HCT116 (cell line): ENCODE results near the gene BTD. TPM values are rescaled to one million over a fixed set of nuclear protein-coding genes. Genes with fewer than 3 reads are reported as not detected.

Experiments
- ATAC-seq: fragments of 200-7000 bp; cut with Tn5 transposase; 2 replicates; pipeline ENCODE4 v1.9.1; 2020; ENCODE audit warnings: mild to moderate bottlenecking, moderate library complexity
- BruUV-seq: library from RNA; stranded (reverse); fragments of 400-500 nt; replicated peaks from 2 replicates; lab custom pipeline; 2021; lab: Mats Ljungman, UMichigan
- CTCF ChIA-PET: fragments of 300-600 bp; sonication (Branson Sonifier 250); formaldehyde crosslinking; loops from one replicate; lab custom pipeline; 2021; ENCODE audit warnings: antibody characterized with exemption; lab: Charles Lee
- POLR2A ChIA-PET: fragments of 300-600, 350-600 bp; sonication (Branson Sonifier 250); formaldehyde crosslinking; loops from one replicate; lab custom pipeline; 2021; ENCODE audit warnings: antibody characterized with exemption; lab: Charles Lee
- RAD21 ChIA-PET, 2 experiments: fragments of 300-600 bp; sonication (Branson Sonifier 250); formaldehyde crosslinking; loops; one replicate each; lab custom pipeline; 2023; ENCODE audit warnings: low total read pairs in 2 of 2; ENCODE audit not compliant: uncharacterized antibody in 2 of 2, unreplicated experiment in 2 of 2, low non-redundant PET in 1 of 2; lab: Charles Lee
- DNase-seq: peaks from one replicate; pipeline ENCODE4 v3.0.0-alpha.2; 2010; ENCODE audit warnings: low read depth, low spot score
- H2AFZ ChIP-seq: fragments of 200-600 bp; shearing (Covaris generic), sonication (generic); 2 replicates; pipeline ENCODE4 v1.6.1; 2017; ENCODE audit warnings: low read depth, mixed run types, mixed read lengths, antibody characterized with exemption, low read length; ENCODE audit not compliant: poor library complexity, severe bottlenecking
- H3K27ac ChIP-seq: 2 replicates; pipeline ENCODE4 v1.5.1; 2012; ENCODE audit warnings: low read depth, low read length
- H3K27me3 ChIP-seq: fragments of 200-600 bp; sonication (generic); 2 replicates; pipeline ENCODE4 v1.6.1; 2016; ENCODE audit warnings: mixed run types, low read length, mixed read lengths; ENCODE audit not compliant: insufficient read depth
- H3K36me3 ChIP-seq, 2 experiments: fragments of 200-500 bp in 1 of 2; fragments of 200-600 bp in 1 of 2; sonication (Bioruptor generic) in 1 of 2; sonication (generic) in 1 of 2; 2 replicates each; pipeline versions ENCODE4 v1.5.1 to v1.6.1; 2014 to 2016; ENCODE audit warnings: low read length in 2 of 2, inconsistent platforms in 1 of 2, mixed read lengths in 1 of 2, mixed run types in 1 of 2; ENCODE audit not compliant: insufficient read depth in 2 of 2, control insufficient read depth in 1 of 2
- H3K4me1 ChIP-seq, 2 experiments: fragments of 200-600 bp in 1 of 2; sonication (generic) in 1 of 2; 2 replicates each; pipeline versions ENCODE4 v1.5.1 to v1.6.1; 2012 to 2017; ENCODE audit warnings: low read length in 2 of 2, inconsistent platforms in 1 of 2, mild to moderate bottlenecking in 1 of 2, mixed read lengths in 1 of 2, mixed run types in 1 of 2, moderate library complexity in 1 of 2; ENCODE audit not compliant: insufficient read depth in 2 of 2, control insufficient read depth in 1 of 2
- H3K4me2 ChIP-seq: fragments of 200-600 bp; sonication (generic); 2 replicates; pipeline ENCODE4 v1.6.1; 2017; ENCODE audit warnings: mixed run types, low read length, mixed read lengths
- H3K4me3 ChIP-seq, 2 experiments: fragments of 200-600 bp in 1 of 2; sonication (generic) in 1 of 2; replicated peaks in 1 of 2; 2 replicates each; pipeline ENCODE4 v1.5.1; 2011 to 2016; ENCODE audit warnings: low read length in 2 of 2, control low read depth in 1 of 2, low read depth in 1 of 2, mild to moderate bottlenecking in 1 of 2, mixed read lengths in 1 of 2, mixed run types in 1 of 2
- H3K79me2 ChIP-seq: fragments of 200-600 bp; sonication (generic); 2 replicates; pipeline ENCODE4 v1.6.1; 2017; ENCODE audit warnings: mild to moderate bottlenecking, mixed run types, low read length, moderate library complexity, mixed read lengths; ENCODE audit not compliant: insufficient read depth
- H3K9ac ChIP-seq: fragments of 200-600 bp; sonication (generic); 2 replicates; pipeline ENCODE4 v1.6.1; 2016; ENCODE audit warnings: low read length, mixed read lengths
- H3K9me2 ChIP-seq: fragments of 200-600 bp; sonication (generic), shearing (Covaris generic); 2 replicates; pipeline ENCODE4 v1.6.1; 2017; ENCODE audit warnings: mixed run types, mild to moderate bottlenecking, moderate library complexity; ENCODE audit not compliant: insufficient read depth
- H3K9me3 ChIP-seq, 2 experiments: fragments of 200-500 bp in 1 of 2; fragments of 200-600 bp in 1 of 2; sonication (Bioruptor generic) in 1 of 2; sonication (generic) in 1 of 2; 2 replicates each; pipeline ENCODE4 v1.6.1; 2014 to 2017; ENCODE audit warnings: low read length in 2 of 2, mixed read lengths in 2 of 2, inconsistent platforms in 1 of 2, low read depth in 1 of 2, mild to moderate bottlenecking in 1 of 2, mixed run types in 1 of 2, moderate library complexity in 1 of 2; ENCODE audit not compliant: control insufficient read depth in 1 of 2, insufficient read depth in 1 of 2
- H4K20me1 ChIP-seq: fragments of 200-600 bp; sonication (generic), shearing (Covaris generic); 2 replicates; pipeline ENCODE4 v1.6.1; 2017; ENCODE audit warnings: mixed run types, mild to moderate bottlenecking, moderate library complexity; ENCODE audit not compliant: insufficient read depth
- CBX3 ChIP-seq: IDR thresholded peaks from 2 replicates; pipeline ENCODE4 v1.6.1; 2012; ENCODE audit warnings: low read depth
- ELF1 ChIP-seq: IDR thresholded peaks from 2 replicates; pipeline ENCODE4 v1.6.1; 2012; ENCODE audit warnings: low read depth, borderline replicate concordance
- JUND ChIP-seq: IDR thresholded peaks from 2 replicates; pipeline ENCODE4 v1.6.1; 2012
- POLR2A ChIP-seq: IDR thresholded peaks from 2 replicates; pipeline ENCODE4 v1.7.0; 2011; ENCODE audit warnings: borderline replicate concordance; ENCODE audit not compliant: insufficient read depth, insufficient read length; ENCODE audit errors: extremely low read depth
- POLR2AphosphoS5 ChIP-seq: IDR thresholded peaks from 2 replicates; pipeline ENCODE4 v1.6.1; 2011; ENCODE audit warnings: mild to moderate bottlenecking, low read depth, low read length, moderate library complexity
- SIN3A ChIP-seq: IDR thresholded peaks from 2 replicates; pipeline ENCODE4 v1.6.1; 2012; ENCODE audit warnings: low read depth
- TCF7L2 ChIP-seq: IDR thresholded peaks from 2 replicates; pipeline ENCODE4 v1.7.0; 2011; ENCODE audit warnings: borderline replicate concordance, inconsistent platforms; ENCODE audit not compliant: insufficient read depth, insufficient read length; ENCODE audit errors: extremely low read depth
- YY1 ChIP-seq: IDR thresholded peaks from 2 replicates; pipeline ENCODE4 v1.6.1; 2011; ENCODE audit warnings: low read length, low read depth, moderate library complexity, mild to moderate bottlenecking; ENCODE audit not compliant: insufficient replicate concordance; ENCODE audit errors: extremely low read depth
- intact Hi-C: fragments of 100-400 bp; cut with micrococcal nuclease; formaldehyde crosslinking; loops from 2 replicates; pipeline ENCODE4 v1.10.0; 2022
- total RNA-seq: library from RNA; stranded (reverse); gene quantifications from one replicate; pipeline ENCODE4 v1.2.1, GENCODE V29; 2021; ENCODE audit not compliant: unreplicated experiment
- TF ChIP-seq, protein P1 (sequence below): IDR thresholded peaks from 2 replicates; pipeline ENCODE4 v1.6.1; 2012
- TF ChIP-seq, protein P2 (sequence below): IDR thresholded peaks from 2 replicates; pipeline ENCODE4 v1.6.1; 2011; ENCODE audit warnings: mild to moderate bottlenecking, low read length, moderate library complexity; ENCODE audit not compliant: insufficient replicate concordance; ENCODE audit errors: extremely low read depth
- TF ChIP-seq, protein P3 (sequence below), 3 experiments: fragments of 200-600 bp in 1 of 3; sonication (generic) in 1 of 3; IDR thresholded peaks in 2 of 3; conservative IDR thresholded peaks in 1 of 3; 2 replicates each; pipeline ENCODE4 v1.5.1; 2012 to 2017; ENCODE audit warnings: low read depth in 2 of 3, low read length in 2 of 3, antibody characterized with exemption in 1 of 3, borderline replicate concordance in 1 of 3, control low read depth in 1 of 3, mild to moderate bottlenecking in 1 of 3, mixed read lengths in 1 of 3, mixed run types in 1 of 3, moderate library complexity in 1 of 3; ENCODE audit not compliant: insufficient read depth in 1 of 3

Gene BTD
- total RNA-seq, 1 experiment from 2014 or later = 5.0 TPM

DNA sequence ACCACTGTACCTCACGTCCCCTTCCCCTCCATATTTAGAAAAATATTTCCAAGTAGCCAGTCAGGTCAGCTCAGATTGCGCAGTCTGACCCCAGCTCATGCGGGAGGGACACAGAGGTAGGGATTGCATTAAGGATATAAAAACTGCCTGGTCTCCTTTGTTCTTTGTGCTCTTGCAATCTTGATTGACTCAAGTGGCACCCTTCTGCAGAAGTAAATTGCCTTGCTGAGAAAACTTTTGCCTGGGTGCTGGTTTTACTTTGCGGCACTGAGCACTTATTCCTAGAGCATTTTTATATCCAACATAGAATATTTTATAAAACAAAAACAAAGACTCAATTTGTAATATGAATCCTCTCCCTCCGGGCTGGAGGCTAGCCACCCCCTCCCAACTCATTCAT, 54.8 kb downstream of the BTD start:
- H3K27ac ChIP-seq = no peak overlapping the region
- ChIA-PET RAD21 (no interaction called here), CTCF (no interaction called here), POLR2A (no interaction called here)
- no peaks in the 10 kb centered on the region for H4K20me1 ChIP-seq
- ATAC-seq (no peak), DNase-seq (no peak)
- H3K4me3 ChIP-seq = no peak overlapping the region
- no peak for TF ChIP-seq POLR2AphosphoS5
- TF ChIP-seq, protein P1, sequence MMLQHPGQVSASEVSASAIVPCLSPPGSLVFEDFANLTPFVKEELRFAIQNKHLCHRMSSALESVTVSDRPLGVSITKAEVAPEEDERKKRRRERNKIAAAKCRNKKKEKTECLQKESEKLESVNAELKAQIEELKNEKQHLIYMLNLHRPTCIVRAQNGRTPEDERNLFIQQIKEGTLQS = no peak
- no peak for TF ChIP-seq TCF7L2
- TF ChIP-seq CBX3 = peak; percentile 37; the same call in 1 of the 2 replicates
- no peak for TF ChIP-seq YY1
- no peak for TF ChIP-seq JUND
- TF ChIP-seq SIN3A = no peak
- H3K36me3 ChIP-seq = no peaks in the 10 kb centered on the region
- H3K4me2 ChIP-seq = no peak overlapping the region
- no peak overlapping the region for H3K9ac ChIP-seq
- BruUV-seq = no TSS peak
- peaks cover 3 to 4% of the 10 kb centered on the region in 2 experiments; a peak in 1 of 4 replicates for H3K9me3 ChIP-seq
- H3K9me2 ChIP-seq = no peaks in the 10 kb centered on the region
- intact Hi-C loops = no loop called here
- no peaks in the 10 kb centered on the region for H3K79me2 ChIP-seq
- no peaks in the 10 kb centered on the region for H3K27me3 ChIP-seq
- H3K4me1 ChIP-seq = 0 out of 4 replicates have a peak, but pooled peaks cover 0 to 5% of the 10 kb centered on the region in 2 experiments
- no peak overlapping the region for H2AFZ ChIP-seq

DNA sequence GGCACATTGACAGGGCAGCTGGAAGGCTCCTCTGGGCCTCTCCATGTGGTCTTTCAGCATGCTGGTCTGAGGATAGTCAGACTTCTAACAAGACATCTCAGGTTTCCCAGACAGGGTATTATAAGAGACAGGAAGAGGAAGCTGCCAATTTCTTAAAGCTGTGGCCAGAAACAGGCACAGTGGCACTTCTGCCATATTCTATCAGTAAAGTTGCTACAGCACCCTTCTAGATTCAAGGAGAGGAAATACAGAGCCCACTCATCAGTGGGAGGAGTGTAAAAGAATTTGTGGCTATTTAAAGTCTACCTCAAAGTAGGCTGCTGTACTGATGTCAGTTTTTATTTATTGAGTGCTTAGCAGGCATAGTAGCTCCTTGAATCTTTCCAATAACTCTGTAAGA, 55.5 kb downstream of the BTD start:
- no TSS peak for BruUV-seq
- Histone ChIP-seq H3K4me2 (no peak overlapping the region), H3K27me3 (no peaks in the 10 kb centered on the region), H3K9ac (no peak overlapping the region), H4K20me1 (no peaks in the 10 kb centered on the region), H3K36me3 (no peaks in the 10 kb centered on the region), H3K9me2 (no peaks in the 10 kb centered on the region), H3K4me3 (no peak overlapping the region), H3K27ac (no peak overlapping the region), H3K4me1 (0 out of 4 replicates have a peak, but pooled peaks cover 0 to 5% of the 10 kb centered on the region in 2 experiments), H3K79me2 (no peaks in the 10 kb centered on the region), H3K9me3 (peaks cover 3 to 4% of the 10 kb centered on the region in 2 experiments; a peak in 1 of 4 replicates), H2AFZ (no peak overlapping the region)
- CTCF ChIA-PET = no interaction called here
- POLR2A ChIA-PET = no interaction called here
- DNase-seq (no peak), ATAC-seq (no peak)
- TF ChIP-seq, protein P2, sequence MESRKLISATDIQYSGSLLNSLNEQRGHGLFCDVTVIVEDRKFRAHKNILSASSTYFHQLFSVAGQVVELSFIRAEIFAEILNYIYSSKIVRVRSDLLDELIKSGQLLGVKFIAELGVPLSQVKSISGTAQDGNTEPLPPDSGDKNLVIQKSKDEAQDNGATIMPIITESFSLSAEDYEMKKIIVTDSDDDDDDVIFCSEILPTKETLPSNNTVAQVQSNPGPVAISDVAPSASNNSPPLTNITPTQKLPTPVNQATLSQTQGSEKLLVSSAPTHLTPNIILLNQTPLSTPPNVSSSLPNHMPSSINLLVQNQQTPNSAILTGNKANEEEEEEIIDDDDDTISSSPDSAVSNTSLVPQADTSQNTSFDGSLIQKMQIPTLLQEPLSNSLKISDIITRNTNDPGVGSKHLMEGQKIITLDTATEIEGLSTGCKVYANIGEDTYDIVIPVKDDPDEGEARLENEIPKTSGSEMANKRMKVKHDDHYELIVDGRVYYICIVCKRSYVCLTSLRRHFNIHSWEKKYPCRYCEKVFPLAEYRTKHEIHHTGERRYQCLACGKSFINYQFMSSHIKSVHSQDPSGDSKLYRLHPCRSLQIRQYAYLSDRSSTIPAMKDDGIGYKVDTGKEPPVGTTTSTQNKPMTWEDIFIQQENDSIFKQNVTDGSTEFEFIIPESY = no peak
- TF ChIP-seq POLR2A = no peak
- TF ChIP-seq ELF1 = no peak
- TF ChIP-seq, protein P3, sequence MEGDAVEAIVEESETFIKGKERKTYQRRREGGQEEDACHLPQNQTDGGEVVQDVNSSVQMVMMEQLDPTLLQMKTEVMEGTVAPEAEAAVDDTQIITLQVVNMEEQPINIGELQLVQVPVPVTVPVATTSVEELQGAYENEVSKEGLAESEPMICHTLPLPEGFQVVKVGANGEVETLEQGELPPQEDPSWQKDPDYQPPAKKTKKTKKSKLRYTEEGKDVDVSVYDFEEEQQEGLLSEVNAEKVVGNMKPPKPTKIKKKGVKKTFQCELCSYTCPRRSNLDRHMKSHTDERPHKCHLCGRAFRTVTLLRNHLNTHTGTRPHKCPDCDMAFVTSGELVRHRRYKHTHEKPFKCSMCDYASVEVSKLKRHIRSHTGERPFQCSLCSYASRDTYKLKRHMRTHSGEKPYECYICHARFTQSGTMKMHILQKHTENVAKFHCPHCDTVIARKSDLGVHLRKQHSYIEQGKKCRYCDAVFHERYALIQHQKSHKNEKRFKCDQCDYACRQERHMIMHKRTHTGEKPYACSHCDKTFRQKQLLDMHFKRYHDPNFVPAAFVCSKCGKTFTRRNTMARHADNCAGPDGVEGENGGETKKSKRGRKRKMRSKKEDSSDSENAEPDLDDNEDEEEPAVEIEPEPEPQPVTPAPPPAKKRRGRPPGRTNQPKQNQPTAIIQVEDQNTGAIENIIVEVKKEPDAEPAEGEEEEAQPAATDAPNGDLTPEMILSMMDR (IDR thresholded peaks at IDR 0.05 in 2 of 3, conservative IDR thresholded peaks at IDR 0.05 in 1 of 3; ENCODE audit: borderline replicate concordance in 1 of 3, insufficient read depth in 1 of 3, low read depth in 2 of 3, low read length in 2 of 3) = no peak
- intact Hi-C loops = no loop called here
- RAD21 ChIA-PET = no interaction called here
